Ishikawa (cell line): ENCODE data around the gene COL23A1.

Experiments
- CEBPB ChIP-seq: IDR thresholded peaks from 2 replicates; pipeline ENCODE4 v1.6.1; 2012
- CREB1 ChIP-seq: IDR thresholded peaks from 2 replicates; pipeline ENCODE4 v1.6.1; 2012; ENCODE audit warnings: low read depth
- EGR1 ChIP-seq: IDR thresholded peaks from 2 replicates; pipeline ENCODE4 v1.6.1; 2012
- EP300 ChIP-seq: IDR thresholded peaks from 2 replicates; pipeline ENCODE4 v1.6.1; 2012; ENCODE audit warnings: borderline replicate concordance
- FOXM1 ChIP-seq: IDR thresholded peaks from 2 replicates; pipeline ENCODE4 v1.6.1; 2012; ENCODE audit warnings: low read depth, borderline replicate concordance
- MAX ChIP-seq: IDR thresholded peaks from 2 replicates; pipeline ENCODE4 v1.6.1; 2012
- NFIC ChIP-seq: IDR thresholded peaks from 2 replicates; pipeline ENCODE4 v1.6.1; 2012
- RAD21 ChIP-seq: IDR thresholded peaks from 2 replicates; pipeline ENCODE4 v1.6.1; 2012; ENCODE audit warnings: low read depth
- TAF1 ChIP-seq: IDR thresholded peaks from 2 replicates; pipeline ENCODE4 v1.6.1; 2012; ENCODE audit warnings: low read depth, mild to moderate bottlenecking
- TCF12 ChIP-seq: IDR thresholded peaks from 2 replicates; pipeline ENCODE4 v1.6.1; 2012; ENCODE audit warnings: low read depth
- TEAD4 ChIP-seq: IDR thresholded peaks from 2 replicates; pipeline ENCODE4 v1.6.1; 2012
- YY1 ChIP-seq: IDR thresholded peaks from 2 replicates; pipeline ENCODE4 v1.6.1; 2012; ENCODE audit warnings: low read depth
- ZBTB7A ChIP-seq: IDR thresholded peaks from 2 replicates; pipeline ENCODE4 v1.6.1; 2012; ENCODE audit warnings: low read depth
- TF ChIP-seq, protein P1 (sequence below): IDR thresholded peaks from 2 replicates; pipeline ENCODE4 v1.6.1; 2012
- TF ChIP-seq, protein P2 (sequence below): IDR thresholded peaks from 2 replicates; pipeline ENCODE4 v1.6.1; 2012; ENCODE audit warnings: low read depth, mild to moderate bottlenecking

Gene COL23A1

GRCh38 chr5:178431782-178432165 is 158.4 kb downstream of the COL23A1 start:
- no peak for TF ChIP-seq YY1
- TF ChIP-seq CREB1, result no peak
- TF ChIP-seq MAX, result no peak
- TF ChIP-seq, protein P1, sequence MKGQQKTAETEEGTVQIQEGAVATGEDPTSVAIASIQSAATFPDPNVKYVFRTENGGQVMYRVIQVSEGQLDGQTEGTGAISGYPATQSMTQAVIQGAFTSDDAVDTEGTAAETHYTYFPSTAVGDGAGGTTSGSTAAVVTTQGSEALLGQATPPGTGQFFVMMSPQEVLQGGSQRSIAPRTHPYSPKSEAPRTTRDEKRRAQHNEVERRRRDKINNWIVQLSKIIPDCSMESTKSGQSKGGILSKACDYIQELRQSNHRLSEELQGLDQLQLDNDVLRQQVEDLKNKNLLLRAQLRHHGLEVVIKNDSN, result no peak
- TF ChIP-seq TAF1, result no peak
- TF ChIP-seq, protein P2, sequence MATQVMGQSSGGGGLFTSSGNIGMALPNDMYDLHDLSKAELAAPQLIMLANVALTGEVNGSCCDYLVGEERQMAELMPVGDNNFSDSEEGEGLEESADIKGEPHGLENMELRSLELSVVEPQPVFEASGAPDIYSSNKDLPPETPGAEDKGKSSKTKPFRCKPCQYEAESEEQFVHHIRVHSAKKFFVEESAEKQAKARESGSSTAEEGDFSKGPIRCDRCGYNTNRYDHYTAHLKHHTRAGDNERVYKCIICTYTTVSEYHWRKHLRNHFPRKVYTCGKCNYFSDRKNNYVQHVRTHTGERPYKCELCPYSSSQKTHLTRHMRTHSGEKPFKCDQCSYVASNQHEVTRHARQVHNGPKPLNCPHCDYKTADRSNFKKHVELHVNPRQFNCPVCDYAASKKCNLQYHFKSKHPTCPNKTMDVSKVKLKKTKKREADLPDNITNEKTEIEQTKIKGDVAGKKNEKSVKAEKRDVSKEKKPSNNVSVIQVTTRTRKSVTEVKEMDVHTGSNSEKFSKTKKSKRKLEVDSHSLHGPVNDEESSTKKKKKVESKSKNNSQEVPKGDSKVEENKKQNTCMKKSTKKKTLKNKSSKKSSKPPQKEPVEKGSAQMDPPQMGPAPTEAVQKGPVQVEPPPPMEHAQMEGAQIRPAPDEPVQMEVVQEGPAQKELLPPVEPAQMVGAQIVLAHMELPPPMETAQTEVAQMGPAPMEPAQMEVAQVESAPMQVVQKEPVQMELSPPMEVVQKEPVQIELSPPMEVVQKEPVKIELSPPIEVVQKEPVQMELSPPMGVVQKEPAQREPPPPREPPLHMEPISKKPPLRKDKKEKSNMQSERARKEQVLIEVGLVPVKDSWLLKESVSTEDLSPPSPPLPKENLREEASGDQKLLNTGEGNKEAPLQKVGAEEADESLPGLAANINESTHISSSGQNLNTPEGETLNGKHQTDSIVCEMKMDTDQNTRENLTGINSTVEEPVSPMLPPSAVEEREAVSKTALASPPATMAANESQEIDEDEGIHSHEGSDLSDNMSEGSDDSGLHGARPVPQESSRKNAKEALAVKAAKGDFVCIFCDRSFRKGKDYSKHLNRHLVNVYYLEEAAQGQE, result no peak
- no peak for TF ChIP-seq TEAD4
- no peak for TF ChIP-seq ZBTB7A
- TF ChIP-seq EP300, result no peak
- no peak for TF ChIP-seq TCF12
- TF ChIP-seq FOXM1, result no peak
- TF ChIP-seq EGR1, result no peak

- TF ChIP-seq, protein P2, result no peak
- TF ChIP-seq NFIC (no peak), TAF1 (no peak), ZBTB7A (no peak), FOXM1 (no peak), MAX (no peak), CEBPB (no peak), CREB1 (no peak)
Measured at GRCh38 chr5:178431063-178431781, 159.0 kb downstream of the COL23A1 start.

GRCh38 chr5:178430186-178431062 is 159.8 kb downstream of the COL23A1 start:
- TF ChIP-seq NFIC, result peak; percentile 50
- TF ChIP-seq CEBPB, result peak; percentile 71
- no peak for TF ChIP-seq YY1
- TF ChIP-seq TCF12, result 0 out of 2 replicates have a peak, but pooled peaks have one; percentile 25
- TF ChIP-seq TAF1, result no peak
- TF ChIP-seq MAX, result no peak
- TF ChIP-seq FOXM1, result no peak
- TF ChIP-seq, protein P1, result no peak
- no peak for TF ChIP-seq TEAD4
- no peak for TF ChIP-seq EP300
- TF ChIP-seq EGR1, result no peak
- TF ChIP-seq, protein P2, result no peak
- no peak for TF ChIP-seq ZBTB7A
- TF ChIP-seq RAD21, result no peak
- no peak for TF ChIP-seq CREB1
